GM18498 (cell line): ENCODE measurements around the gene PCSK5.

ENCODE experiments used
- ATAC-seq: cut with Tn5 transposase; IDR thresholded peaks from one replicate; pipeline ENCODE4 v1.9.1; 2021; ENCODE audit warnings: mild to moderate bottlenecking, moderate library complexity; ENCODE audit not compliant: unreplicated experiment

PCSK5 gene

DNA sequence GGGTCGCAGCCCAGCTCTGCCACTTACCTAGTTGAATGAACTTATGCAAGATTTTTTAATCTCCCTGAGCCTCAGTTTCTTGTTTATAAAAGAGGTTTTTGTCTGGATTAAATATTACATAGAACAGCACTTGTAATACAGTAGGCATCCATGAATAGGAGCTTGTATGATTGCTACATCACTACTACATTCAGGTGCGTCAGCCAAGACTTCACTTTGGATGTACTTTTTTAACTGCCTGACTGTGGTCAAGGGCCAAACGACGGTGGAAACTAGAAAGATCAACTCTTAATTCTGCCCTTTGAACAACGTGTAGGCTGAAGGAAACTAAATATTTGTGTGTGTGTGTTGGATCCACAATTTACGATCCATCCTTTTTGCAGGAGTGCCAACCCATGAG is 330.9 kb downstream of the PCSK5 start:
- ATAC-seq = no peak

DNA sequence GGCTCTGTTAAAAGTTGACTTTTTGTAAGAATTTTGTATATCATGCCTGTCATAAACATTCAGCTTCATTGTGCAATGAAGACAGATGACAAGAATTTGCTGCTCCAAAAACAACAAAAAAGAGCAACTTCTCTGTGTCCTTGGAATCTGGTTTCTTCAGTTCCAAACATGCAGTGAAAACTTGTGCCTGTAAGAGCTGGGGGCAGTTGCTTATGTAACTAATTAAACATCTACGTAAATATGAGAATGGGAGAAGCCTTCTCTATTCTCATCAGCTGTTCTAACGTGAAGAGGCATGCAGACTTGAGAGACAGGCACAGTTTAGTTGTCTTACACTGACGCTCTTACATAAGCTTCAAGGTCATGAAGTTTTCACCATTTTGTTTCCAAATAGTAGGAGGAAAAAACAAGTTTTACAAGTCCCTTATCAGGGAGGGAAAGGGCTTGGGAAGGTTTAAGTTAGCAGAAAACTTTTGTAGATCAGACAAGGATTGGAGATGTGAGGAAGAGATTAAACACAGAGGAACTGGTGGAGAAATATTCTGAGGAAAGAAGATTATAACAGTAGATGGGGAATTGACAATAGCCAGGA is 333.4 kb downstream of the PCSK5 start:
- no peak for ATAC-seq

DNA sequence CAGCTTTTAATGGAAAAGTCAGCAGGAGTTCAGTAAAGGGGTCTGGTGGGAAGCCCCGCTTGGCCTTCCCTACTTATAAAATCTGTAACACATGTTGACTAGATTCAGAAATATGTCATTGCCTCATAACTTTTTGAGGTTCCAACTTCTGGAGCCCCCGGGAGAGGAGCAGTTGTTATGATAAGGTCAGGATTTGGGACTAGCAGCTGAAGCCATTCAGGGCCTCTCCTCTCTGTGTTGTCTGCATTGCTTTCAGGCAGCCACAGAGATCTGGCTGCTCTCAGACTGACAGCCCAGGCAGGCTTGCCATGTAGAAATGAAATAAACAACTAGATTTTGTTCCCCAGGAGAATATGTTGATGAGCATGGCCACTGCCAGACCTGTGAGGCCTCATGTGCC is 336.7 kb downstream of the PCSK5 start:
- ATAC-seq = no peak

DNA sequence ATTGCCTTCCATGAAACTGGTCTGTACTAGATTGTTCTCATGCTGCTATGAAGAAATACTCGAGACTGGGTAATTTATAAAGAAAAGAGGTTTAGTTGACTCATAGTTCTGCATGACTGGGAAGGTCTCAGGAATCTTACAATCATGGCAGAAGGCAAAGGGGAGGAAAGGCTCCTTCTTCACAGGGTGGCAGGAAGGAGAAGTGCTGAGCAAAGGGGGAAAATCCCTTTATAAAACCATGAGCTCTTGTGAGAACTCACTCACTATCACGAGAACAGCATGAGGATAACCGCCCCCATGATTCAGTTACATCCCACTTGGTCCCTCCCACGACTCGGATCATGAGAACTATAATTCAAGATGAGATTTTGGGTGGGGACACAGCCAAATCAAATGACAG is 340.5 kb downstream of the PCSK5 start:
- ATAC-seq = no peak

DNA sequence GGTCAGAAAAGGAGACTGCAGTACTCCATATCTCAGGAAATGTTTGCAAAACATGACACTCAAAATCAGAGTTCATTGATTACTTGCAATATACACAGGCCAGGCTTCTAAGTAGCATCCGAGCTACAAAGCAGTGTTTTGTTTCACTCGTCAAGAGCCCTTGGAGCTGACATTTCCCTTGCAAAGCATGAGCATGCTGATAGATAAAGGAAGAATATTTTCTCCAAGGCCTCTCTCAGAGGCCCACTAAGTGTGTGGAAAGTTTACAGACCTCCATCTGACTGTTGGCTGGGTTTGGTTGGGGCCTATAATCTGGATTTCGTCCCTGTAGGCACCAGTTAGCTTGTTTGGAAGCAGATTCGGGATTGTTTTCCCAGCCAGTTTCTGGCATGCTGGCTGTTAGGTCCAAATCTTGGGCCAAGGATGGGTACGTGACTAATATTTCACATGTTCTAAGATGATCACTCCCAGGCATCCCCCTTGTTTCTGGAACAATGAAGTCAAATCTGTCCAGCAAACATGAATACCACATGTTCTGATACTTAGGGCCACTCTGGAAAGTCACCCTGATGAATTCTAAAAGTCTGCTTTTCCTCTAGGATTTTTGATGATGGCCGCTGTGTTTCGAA is 342.5 kb downstream of the PCSK5 start:
- no peak for ATAC-seq

DNA sequence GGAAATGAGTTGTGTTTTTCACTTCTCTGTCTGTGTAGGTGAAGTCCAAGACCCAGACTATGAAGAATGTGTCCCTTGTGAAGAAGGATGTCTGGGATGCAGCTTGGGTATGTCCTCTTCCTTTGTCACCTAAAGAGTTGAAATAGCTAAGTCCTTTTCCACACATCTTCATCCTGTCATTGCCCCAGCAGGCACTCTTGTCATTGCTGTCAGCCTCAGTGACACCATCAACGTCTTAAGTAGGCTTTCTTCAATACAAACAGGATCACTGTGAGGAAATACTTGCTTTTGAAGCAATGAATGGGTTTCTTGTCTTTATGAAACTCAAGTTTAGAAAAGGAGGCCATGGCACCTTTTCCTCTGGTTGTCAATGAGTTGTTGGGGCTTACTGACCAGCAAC is 350.1 kb downstream of the PCSK5 start:
- no peak for ATAC-seq

DNA sequence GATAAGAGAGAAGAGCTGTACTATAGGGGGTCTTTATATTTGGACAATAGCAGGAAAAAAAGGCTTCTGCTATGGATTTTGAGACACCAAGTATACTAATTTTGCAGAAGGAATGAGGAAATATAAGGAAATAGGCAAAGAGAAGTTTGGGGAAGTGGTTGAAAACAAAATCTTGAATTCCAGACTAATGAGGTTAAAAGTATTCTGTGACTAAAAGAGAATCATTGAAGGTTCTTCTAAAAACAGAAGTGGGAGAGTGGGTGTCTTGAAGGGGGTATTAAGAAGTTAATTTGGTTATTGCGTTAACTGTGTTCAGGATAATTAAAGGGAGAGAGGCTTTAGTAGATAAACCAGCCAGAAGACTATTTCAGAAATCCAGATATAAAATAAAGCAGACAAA is 355.0 kb downstream of the PCSK5 start:
- no peak for ATAC-seq

DNA sequence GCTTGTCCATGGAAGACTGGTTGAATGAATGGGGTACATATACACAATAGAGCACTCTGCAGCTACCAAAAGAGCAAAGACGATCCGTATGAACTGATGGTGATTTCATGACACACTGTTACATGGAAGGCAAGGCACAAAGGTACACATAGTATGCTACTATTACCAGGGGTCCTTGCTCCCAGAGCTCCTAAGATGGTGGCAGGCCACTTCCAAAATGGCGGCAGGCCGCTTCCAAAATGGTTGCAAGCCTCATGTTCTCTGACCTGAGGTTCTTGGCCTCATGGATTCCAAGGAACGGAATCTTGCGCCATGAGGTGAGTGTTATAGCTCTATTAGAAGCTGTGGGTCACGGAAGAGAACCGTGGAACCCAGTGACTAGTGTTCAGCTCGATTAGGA is 356.2 kb downstream of the PCSK5 start:
- no peak for ATAC-seq

DNA sequence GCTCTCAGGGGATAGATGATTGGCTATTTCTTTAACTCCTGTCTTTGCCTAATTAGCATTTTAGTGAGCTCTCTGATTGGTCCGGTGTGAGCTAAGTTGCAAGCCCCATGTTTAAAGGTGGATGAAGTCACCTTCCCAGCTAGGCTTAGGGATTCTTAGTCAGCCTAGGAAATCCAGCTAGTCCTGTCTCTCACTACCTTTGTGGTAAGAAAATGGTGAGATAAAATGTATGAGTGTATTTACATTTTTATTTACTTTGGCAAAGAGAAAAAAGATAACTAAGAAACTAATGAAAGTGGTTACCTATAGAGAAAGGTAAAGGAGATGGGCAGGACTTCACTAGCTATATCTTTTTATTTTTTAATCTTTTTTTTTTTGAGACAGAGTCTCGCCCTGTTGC is 357.0 kb downstream of the PCSK5 start:
- ATAC-seq = no peak

DNA sequence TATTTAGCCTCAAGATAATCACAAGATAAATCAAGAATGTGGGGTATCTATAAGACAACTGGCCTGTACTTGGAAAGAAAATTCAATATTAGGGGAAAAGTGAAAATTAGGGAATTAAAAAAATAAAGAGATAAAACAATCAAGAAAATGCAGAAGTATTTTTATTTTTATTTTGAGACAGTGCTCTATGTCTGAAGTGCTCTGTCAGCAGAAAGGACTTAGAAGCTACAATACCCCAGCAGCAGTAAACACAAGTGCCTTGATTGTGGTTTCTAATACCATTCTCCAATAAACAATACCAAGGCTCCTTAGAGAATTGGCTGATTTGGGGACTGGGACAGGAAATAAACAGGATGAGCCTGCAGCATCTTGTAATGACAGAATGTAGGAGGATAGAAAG is 358.8 kb downstream of the PCSK5 start:
- no peak for ATAC-seq

DNA sequence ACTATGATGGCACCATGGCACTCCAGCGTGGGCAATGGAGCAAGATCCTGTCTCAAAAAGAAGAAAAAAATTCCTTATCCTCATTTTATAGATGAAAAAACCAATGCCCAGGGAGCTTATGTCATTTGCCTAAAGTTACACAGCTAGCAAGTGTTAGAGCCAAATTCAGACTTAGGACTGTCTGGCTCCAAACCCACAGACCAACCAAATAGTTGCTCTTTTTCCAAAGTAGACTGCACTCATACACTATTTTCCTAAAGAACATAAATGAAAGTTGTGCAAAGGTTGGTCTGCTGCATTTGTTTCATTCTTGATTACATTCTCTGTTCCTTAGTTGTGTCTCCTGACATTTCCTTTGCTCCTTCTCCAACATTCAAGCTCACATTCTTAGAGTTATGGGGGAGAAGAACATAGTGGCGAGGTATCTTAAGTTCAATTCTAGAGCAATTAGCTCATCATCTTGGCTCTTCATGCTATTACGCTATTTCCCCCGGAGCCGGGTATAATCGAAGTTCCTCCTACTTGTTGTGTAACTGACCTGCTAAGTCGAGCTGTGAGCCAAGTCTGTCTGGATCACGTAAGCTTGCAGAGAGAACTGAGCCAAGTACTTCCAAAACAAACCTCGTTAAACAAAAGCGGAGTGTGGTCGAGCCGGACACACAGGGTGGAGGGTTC is 365.4 kb downstream of the PCSK5 start:
- no peak for ATAC-seq

DNA sequence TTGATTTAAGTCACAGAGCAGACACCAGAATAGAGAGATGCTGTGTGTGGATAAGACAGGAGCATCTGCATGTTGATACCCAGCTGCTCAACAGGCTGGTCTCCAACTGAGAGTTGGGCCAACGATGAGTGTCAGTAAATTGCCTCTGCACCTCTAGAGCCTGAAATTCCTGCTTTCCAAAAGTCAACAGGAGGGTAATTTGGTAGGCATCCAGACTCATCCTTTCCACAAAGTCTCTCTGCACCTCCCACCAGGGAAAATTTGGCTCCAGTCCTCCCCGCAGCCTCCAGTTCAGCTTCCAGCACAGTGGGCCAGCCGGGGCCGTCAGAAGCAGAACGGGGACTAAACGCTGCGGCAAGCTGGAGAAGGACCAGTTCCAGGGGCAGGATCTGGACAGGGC is 366.8 kb downstream of the PCSK5 start:
- no peak for ATAC-seq

DNA sequence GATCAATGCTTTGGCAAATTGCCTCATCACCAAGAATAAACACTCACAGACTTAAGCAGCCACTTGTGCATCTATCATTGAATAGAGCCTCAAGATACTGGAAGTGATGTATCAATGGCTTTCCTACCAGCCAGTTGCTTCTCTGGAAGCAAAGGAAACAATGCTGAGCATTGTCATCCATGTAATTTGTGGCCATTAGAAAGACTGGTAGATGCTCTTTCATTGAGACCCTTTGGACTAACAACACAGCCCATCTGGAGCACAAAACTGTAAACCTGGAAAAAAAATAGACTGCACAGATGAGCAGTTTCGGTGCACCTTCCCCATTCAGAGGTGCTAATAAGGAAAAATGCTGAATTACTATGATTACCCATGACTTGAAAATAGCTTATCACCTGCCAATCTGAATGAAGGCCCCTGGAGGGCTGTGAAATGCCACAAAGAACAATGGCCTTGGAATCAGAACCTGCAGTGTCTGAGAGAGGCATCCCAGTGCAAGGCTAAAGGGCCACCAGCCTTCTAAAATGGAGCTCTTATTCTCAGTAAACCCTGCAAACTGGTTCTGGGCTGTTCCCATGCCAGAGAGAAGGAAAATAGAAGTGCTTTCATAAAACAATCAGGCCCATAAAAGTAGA is 376.3 kb downstream of the PCSK5 start:
- ATAC-seq = no peak

DNA sequence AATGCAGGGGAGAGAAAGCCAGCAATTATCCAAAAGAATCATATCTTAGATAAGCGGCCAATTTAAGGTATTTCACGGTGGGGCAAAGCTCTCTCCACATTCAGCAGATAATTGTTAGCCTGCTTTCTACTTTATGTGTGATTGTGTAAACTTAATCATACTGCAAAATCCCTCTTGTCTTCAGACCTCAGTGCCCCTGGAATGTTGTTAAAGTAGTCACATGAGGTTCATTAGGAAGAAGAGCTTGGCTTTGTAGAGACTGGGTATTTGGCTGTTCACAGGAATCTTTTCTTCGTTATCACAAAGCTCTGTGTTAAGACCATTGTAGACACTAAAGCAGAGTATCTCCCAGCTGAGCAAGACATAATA is 376.8 kb downstream of the PCSK5 start:
- ATAC-seq = no peak

DNA sequence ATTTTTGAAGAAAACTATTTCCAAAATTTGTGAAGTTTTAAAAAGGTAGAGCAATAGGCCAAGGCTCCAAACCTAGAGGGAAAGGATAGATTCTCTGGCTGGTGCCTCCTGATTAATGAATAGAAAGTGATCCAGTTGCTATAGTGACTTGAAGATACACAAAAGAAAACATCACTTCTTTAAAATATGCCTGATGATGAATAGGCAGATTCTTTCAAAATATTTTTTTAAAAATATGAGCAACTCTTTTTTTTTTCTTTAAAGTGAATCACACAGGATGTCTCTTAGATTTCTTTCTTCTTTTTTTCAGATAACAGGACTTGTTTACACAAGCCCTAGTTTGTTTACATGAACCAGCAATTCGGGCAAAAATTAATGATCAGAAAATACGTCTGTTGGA is 379.3 kb downstream of the PCSK5 start:
- ATAC-seq = no peak

DNA sequence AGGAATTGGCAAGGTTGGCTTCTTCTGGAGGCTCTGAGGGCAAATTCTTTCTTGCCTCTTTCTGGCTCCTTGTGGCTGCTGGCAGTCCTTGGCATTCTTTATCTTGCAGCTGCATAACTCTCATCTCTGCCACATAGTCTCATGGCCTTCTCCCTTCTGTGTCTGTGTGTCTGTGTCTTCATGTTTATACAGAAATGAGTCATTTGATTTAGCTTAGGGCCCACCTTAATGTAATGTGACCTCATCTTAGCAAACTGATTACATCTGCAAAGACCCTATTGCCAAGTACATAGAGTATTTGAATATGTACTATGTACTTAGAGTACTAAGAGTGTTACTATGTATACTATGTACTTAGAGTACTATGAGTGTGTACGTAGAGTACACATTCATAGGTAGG is 381.3 kb downstream of the PCSK5 start:
- ATAC-seq = no peak

DNA sequence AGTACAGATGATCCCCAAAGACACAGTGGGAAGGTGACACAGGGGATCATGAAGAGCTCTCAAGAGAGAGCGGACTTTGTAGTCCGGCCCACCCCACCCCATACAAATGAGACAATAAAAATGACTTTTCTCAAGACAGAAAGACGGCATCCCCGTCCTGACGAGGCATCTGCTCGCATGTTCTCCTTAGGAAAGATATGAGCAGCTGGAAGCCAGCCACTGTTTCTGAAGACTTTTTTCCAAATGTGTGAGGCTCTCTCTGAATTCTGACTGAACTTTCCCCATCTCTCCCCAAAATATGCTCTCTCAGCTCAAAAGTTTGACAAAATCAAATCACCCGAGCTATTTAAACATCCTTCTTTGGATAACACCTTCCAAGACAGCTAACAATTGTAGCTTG is 398.6 kb downstream of the PCSK5 start:
- ATAC-seq = no peak

DNA sequence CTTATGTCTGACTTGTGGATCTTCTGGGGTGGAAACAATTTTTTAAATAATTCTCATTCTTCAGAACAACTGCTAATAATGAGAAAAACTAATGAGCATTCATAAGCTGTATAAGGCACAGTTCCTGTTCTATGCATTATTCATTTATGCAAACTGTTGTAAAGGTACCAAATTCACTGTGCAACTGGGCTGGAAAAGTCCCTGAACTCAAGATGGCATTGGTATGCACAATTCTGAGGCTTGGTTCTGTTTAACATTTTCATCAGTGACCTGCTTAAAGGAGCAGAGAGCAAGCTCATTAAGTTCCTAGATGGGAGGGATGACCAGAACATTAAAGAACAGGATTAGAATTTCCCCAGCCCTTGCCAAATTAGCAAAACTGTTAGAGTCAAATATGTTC is 399.2 kb downstream of the PCSK5 start:
- no peak for ATAC-seq

DNA sequence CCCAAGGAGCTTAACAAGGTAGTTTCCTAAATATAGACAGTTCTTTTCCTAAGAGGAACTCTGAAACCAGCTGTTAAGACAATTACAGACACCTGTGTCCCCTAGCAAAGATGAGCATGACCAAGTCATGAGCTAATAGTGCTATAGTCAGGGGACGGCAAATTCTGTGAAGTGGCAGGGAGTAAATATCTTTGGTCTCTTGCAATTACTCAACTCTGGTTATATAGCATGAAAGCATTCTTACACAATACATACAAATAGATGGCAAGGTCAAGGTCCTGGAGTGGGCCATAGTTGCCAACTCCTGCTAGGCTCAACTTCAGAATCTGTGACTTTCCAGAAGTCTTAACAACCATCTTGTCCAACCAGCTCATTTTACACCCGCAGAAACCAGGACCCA is 400.1 kb downstream of the PCSK5 start:
- ATAC-seq = no peak

DNA sequence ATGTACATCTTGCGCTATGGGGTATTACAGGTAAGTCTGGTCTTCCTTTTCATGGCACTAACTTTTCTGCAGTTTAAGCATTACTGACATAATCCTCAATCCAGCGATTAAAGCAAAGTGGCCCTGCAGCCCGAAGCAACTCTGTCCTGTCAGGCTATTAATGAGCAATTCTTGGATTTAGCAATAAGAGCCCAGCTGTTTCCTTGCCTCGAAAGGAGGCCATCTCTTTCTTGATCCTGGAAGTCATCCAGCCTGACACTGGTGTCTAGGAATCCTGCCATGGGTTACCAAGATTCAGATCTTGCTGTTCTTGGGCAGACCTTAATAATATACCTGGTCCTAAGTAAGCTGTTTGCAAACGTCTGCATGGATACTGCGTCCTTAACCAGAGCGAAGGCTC is 401.8 kb downstream of the PCSK5 start:
- ATAC-seq = no peak

DNA sequence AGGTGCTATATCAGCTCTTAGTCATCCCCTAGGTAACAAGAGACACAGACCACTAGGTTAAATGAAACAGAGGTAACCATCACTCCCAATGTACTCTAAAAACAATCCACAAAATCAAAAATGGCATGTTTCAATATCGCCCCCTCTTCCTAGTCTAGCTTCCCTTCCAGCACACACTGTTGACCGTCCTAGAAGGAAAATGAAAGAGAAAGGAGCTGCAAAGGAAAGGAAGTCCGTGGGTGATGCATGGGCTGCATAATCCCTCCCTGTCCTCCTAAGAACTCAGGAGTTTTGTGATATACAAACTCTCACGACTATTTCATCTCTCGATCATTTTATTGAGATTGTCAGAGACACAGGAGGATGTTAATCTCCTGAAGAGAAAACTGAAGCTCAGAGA is 402.2 kb downstream of the PCSK5 start:
- no peak for ATAC-seq

DNA sequence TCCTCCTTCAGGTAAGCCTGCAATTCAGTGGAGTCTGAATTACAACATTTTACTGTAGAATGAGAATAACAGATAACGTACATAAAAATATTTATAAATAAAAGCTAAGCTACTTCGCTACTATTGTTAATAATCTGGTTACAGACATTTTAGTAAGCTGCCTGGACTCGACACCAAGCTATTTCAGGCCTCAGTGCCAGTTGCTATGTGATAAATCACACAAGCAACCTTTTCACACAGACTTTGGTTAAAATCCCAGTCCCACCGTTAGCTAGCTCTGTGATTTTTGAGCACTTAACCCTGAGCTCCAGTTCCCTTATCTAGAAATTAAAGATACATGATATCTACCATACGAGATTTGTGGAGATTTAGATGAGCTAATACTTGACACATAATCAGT is 403.8 kb downstream of the PCSK5 start:
- ATAC-seq = no peak
